Calu3 (cell line): Measurements from ENCODE around the gene AP1S3. TPM values are rescaled to one million over a fixed set of nuclear protein-coding genes. Genes with fewer than 3 reads are reported as not detected.

Experiments
- BruUV-seq: library from RNA; stranded (reverse); fragments of 400-500 nt; replicated peaks from 2 replicates; lab custom pipeline; 2021; lab: Mats Ljungman, UMichigan
- CTCF ChIA-PET: fragments of 300-600 bp; sonication (Branson Sonifier 250); formaldehyde crosslinking; loops from one replicate; lab custom pipeline; 2022; ENCODE audit warnings: antibody characterized with exemption; lab: Charles Lee
- DNase-seq: peaks from one replicate; pipeline ENCODE4 v3.0.0; 2022
- H3K27ac Mint-ChIP-seq: one replicate; pipeline ENCODE4 v1.8.0; 2022; ENCODE audit warnings: mixed read lengths; ENCODE audit not compliant: unreplicated experiment
- H3K27me3 Mint-ChIP-seq: one replicate; pipeline ENCODE4 v1.8.0; 2022; ENCODE audit warnings: mixed read lengths; ENCODE audit not compliant: unreplicated experiment
- H3K36me3 Mint-ChIP-seq: one replicate; pipeline ENCODE4 v1.8.0; 2022; ENCODE audit warnings: mild to moderate bottlenecking, moderate library complexity, mixed read lengths; ENCODE audit not compliant: insufficient read depth, unreplicated experiment
- H3K4me1 Mint-ChIP-seq: one replicate; pipeline ENCODE4 v1.8.0; 2022; ENCODE audit warnings: mild to moderate bottlenecking, low read depth, mixed read lengths; ENCODE audit not compliant: unreplicated experiment
- H3K4me3 Mint-ChIP-seq: one replicate; pipeline ENCODE4 v1.8.0; 2022; ENCODE audit warnings: mild to moderate bottlenecking, low read depth, moderate library complexity, mixed read lengths; ENCODE audit not compliant: unreplicated experiment
- H3K9me3 Mint-ChIP-seq: one replicate; pipeline ENCODE4 v1.8.0; 2022; ENCODE audit warnings: low read depth, mixed read lengths; ENCODE audit not compliant: unreplicated experiment
- intact Hi-C: fragments of 100-400 bp; cut with micrococcal nuclease; formaldehyde crosslinking; loops from one replicate; pipeline ENCODE4 v1.10.0; 2022; ENCODE audit not compliant: unreplicated experiment
- total RNA-seq: library from RNA; stranded (reverse); gene quantifications from 2 replicates; pipeline ENCODE4 v1.2.3, GENCODE V29; 2022
- TF ChIP-seq, protein P1 (sequence below): fragments of 200-600 bp; IDR thresholded peaks from one replicate; pipeline ENCODE4 v1.8.0; 2022; ENCODE audit warnings: antibody characterized with exemption; ENCODE audit not compliant: unreplicated experiment

The AP1S3 gene
- total RNA-seq, 1 experiment from 2014 or later, result 119 TPM

DNA sequence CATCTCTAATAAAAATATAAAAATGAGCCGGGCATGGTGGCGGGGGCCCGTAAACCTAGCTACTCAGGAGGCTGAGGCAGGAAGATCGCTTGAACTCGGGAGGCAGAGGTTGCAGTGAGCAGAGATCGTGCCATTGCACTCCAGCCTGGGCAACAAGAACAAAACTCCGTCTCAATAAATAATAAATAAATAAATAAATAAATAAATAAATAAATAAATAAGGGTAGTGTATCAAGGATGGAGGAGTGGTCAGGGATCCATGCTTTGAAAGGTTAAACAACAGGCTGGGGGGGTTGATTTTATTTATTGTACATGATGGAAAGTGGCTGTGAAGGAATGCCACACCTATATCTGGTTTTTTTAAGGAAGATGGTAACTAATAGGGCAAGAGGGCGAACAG lies 63.2 kb downstream of the AP1S3 start:
- CTCF ChIA-PET, result no interaction called here
- H3K27me3 Mint-ChIP-seq, result no peaks in the 10 kb centered on the region
- H3K36me3 Mint-ChIP-seq, result peaks cover 58% of the 10 kb centered on the region
- BruUV-seq, result no TSS peak
- H3K9me3 Mint-ChIP-seq, result no peaks in the 10 kb centered on the region
- intact Hi-C loops, result no loop called here
- TF ChIP-seq, protein P1, sequence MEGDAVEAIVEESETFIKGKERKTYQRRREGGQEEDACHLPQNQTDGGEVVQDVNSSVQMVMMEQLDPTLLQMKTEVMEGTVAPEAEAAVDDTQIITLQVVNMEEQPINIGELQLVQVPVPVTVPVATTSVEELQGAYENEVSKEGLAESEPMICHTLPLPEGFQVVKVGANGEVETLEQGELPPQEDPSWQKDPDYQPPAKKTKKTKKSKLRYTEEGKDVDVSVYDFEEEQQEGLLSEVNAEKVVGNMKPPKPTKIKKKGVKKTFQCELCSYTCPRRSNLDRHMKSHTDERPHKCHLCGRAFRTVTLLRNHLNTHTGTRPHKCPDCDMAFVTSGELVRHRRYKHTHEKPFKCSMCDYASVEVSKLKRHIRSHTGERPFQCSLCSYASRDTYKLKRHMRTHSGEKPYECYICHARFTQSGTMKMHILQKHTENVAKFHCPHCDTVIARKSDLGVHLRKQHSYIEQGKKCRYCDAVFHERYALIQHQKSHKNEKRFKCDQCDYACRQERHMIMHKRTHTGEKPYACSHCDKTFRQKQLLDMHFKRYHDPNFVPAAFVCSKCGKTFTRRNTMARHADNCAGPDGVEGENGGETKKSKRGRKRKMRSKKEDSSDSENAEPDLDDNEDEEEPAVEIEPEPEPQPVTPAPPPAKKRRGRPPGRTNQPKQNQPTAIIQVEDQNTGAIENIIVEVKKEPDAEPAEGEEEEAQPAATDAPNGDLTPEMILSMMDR, result no peak
- DNase-seq, result no peak
- H3K4me1 Mint-ChIP-seq, result no peaks in the 10 kb centered on the region
- H3K27ac Mint-ChIP-seq, result no peak overlapping the region
- H3K4me3 Mint-ChIP-seq, result no peak overlapping the region

DNA sequence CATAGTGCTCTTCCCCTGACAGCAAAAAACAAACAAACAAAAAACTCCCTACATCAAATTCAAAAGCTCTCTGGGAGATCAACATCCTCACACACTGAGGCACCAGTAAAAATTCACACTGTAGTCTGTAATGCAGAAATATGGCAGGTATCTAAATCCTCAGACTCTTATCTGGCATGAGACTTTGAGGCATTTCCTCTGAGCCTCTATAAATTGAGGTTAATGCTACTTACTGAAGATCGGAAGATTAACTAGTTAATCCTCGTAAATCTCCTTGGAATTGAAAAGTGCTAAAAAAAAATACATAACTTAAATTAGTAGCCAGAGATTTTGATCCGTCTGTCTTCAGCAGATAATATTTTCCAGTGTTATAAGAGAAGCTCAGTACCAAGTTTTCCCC lies 65.0 kb downstream of the AP1S3 start:
- intact Hi-C loops, result no loop called here
- TF ChIP-seq, protein P1, result no peak
- DNase-seq, result no peak
- Mint-ChIP-seq H3K27ac (no peak overlapping the region), H3K9me3 (peaks cover under 1% of the 10 kb centered on the region), H3K4me3 (no peak overlapping the region), H3K27me3 (no peaks in the 10 kb centered on the region), H3K36me3 (peaks cover 72% of the 10 kb centered on the region), H3K4me1 (peaks cover 9% of the 10 kb centered on the region)
- CTCF ChIA-PET, result no interaction called here
- no TSS peak for BruUV-seq

DNA sequence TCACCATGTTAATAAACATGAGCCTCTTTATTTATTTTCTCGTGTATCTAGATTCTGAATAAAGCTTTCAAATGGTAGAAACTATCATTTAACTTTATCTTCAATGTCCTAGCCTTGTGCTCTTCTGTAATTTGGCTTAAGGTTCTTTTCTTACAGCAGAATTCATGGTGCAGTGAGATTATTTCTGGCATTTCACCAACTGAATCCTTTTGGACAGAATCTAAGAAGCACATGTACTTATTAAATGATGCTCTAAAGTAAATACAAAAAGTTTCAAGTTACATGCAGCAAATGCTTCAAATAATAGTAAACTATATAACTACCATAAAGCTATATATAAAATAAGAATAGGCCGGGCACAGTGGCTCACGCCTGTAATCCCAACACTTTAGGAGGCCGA lies 65.9 kb downstream of the AP1S3 start:
- CTCF ChIA-PET, result no interaction called here
- H3K4me1 Mint-ChIP-seq, result peaks cover 10% of the 10 kb centered on the region
- intact Hi-C loops, result no loop called here
- H3K4me3 Mint-ChIP-seq, result no peak overlapping the region
- no TSS peak for BruUV-seq
- TF ChIP-seq, protein P1, result no peak
- H3K27me3 Mint-ChIP-seq, result no peaks in the 10 kb centered on the region
- peaks cover 76% of the 10 kb centered on the region for H3K36me3 Mint-ChIP-seq
- H3K27ac Mint-ChIP-seq, result no peak overlapping the region
- DNase-seq, result no peak
- H3K9me3 Mint-ChIP-seq, result peaks cover 3% of the 10 kb centered on the region

DNA sequence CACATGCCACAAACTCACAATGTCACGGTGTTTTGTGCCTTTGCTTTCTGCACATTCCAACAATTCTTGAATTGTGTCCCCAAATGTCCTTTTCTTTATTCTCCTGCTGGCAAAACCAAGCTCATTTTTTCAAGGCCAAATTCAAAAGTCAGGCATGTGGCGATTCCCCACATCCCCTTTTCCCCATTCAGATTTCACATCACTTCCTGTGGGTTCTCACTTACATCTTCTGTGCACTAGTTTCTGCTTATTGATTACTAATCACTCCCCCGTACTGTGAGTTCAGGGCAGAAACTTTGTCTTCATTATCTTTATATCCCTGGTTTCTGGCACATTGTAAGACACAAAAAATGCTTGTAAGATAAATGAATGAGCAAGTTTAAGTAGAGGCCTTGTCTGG lies 69.2 kb downstream of the AP1S3 start:
- peak overlapping the region; percentile 55 for H3K27ac Mint-ChIP-seq
- H3K27me3 Mint-ChIP-seq, result no peaks in the 10 kb centered on the region
- peaks cover 3% of the 10 kb centered on the region for H3K9me3 Mint-ChIP-seq
- no peak overlapping the region for H3K4me3 Mint-ChIP-seq
- BruUV-seq, result no TSS peak
- intact Hi-C loops, result no loop called here
- CTCF ChIA-PET, result no interaction called here
- no peak for DNase-seq
- TF ChIP-seq, protein P1, result no peak
- H3K4me1 Mint-ChIP-seq, result peaks cover 13% of the 10 kb centered on the region
- peaks cover 70% of the 10 kb centered on the region for H3K36me3 Mint-ChIP-seq

DNA sequence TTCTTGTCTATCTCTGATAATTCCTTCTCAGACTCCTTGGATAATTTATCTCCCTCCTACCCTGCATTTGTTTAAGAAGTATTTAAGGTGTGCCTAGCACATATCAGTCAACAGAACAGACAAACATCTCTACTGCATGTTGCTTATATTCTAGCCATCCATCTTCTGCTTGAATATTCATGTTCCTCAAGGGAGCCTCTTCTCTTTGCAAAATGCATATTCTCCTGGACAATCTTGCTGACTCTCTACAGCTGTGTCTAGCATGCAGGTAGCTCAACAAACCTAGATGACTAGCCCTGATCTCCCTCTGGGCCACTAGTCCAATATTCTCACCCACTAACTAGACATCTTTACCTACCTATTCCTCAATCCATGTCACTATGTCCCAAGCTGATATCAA lies 70.0 kb downstream of the AP1S3 start:
- no peak for DNase-seq
- Mint-ChIP-seq H3K4me3 (no peak overlapping the region), H3K27me3 (no peaks in the 10 kb centered on the region), H3K27ac (peak overlapping the region; percentile 55), H3K4me1 (peaks cover 21% of the 10 kb centered on the region), H3K36me3 (peaks cover 76% of the 10 kb centered on the region), H3K9me3 (peaks cover 3% of the 10 kb centered on the region)
- no TSS peak for BruUV-seq
- intact Hi-C loops, result no loop called here
- TF ChIP-seq, protein P1, result no peak
- CTCF ChIA-PET, result no interaction called here
